GM04503 (cell line): ENCODE results near the gene GSTA3.
"Not testable (repeated sequence)": the region's sequence is repeated elsewhere in the genome, so short reads cannot be mapped to it uniquely, and the experiment has no call there.

Experiments used
- DNase-seq: peaks from one replicate; pipeline ENCODE4 v3.0.0-alpha.2; 2012; ENCODE audit warnings: low read depth

GSTA3 gene

GRCh38 chr6:52909531-52909930 is at the start of gene GSTA3:
Gene GSTA3 (minus strand): TSS chr6:52909698. CDS start chr6:52905834, 3,864 bp downstream.
- no peak for DNase-seq

DNA sequence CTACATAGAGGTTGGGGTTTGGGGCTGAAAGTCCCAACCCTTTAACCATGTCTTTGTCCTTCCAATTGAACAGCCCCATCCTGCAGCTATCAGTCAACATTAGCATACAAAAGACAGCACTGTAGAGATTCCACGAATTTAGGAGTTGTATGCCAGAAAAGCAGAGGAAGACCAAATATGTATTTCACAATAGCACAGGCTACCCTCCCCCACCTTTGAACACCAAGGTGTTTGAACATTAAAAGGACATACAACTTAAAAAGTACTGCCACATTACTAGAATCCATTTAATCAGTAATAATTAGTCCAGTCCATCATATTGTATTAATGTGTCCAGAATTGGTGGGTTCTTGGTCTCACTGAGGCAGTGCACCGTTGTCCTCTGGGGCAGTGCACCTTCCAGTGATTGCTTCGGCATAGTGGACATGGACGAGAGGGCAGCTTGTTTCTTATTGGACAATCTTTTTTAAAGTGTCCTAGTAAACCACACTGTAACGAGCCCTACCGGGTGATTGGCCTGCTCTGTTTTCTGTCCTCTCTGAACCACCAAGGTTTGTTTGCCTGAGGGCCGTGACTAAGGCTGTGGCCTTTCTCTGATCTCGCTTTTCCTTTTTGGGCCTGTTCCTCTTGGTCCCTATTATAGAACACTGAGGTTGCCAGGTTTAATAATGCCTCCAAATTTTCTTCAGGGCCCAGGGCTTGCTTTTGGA is 49.2 kb upstream of the GSTA3 start:
- no peak for DNase-seq

- DNase-seq = no peak
Measured at GRCh38 chr6:52955871-52956270, 46.4 kb upstream of the GSTA3 start.

DNA sequence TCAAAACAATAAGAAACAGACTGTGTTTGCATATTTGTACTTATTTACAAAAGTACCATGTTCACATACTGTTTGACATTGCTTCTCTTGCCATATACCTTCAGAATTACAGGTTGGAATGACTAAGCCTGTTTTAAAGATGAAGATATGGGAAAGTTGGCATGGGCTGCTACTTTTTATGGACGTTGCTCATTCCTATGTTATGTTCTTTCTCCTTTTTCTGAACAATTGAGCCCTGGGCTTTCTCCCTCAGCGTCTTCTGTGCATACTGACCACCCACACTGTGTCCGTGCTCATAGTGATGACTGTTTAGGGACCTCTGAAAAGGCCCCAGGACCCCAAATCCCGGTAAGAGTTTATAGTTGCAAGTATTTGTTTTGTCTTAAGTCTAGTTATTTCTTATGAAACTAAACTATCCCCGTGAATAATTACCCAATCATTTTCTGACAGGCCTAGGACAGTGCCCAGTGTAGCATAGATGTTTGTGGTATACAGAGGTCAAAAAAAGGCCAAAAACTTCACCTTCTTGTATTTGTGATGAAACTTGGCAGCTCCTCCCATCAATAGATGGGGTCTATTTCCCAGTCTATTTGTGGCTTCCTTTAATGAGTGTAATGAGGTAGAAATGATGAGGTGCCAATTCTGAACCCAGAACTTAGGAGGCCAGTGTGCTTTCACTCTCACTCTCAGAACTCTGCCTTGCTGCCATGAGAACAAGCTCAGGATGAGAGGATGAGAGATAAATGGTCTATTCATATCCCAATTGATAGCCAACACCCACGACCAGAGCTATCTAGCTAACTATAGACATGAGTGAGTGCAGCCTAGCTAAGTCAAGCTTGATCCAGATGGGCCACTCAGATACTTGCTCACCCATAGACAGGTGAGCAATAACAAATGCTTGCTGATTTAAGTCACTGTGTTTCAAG is 44.7 kb upstream of the GSTA3 start:
- no peak for DNase-seq

- DNase-seq = no peak
Measured at GRCh38 chr6:52946306-52946705, 36.8 kb upstream of the GSTA3 start.

- DNase-seq = not testable (repeated sequence)
Measured at GRCh38 chr6:52942821-52943220, 33.3 kb upstream of the GSTA3 start.

- no peak for DNase-seq
Measured at GRCh38 chr6:52942221-52942620, 32.7 kb upstream of the GSTA3 start.

DNA sequence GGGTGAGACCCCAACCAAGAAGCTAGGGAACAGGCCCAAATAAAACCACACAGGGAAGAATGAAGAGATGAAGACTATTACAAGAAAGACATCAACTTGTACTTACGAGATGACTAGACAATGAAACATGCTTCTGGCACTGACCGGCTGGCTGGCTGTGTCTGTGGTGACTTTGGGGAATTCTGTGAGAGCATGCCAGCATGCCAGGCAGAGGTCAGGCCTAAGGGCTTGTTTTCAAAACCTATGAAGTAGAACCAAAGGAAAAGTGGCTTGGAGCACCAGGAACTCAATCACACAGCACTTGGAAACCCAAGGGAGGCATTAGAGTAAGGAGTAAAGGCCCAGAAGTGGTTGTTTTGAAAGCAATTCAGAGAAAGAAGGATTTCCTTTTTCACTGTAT is 28.4 kb upstream of the GSTA3 start:
- no peak for DNase-seq

GRCh38 chr6:52933778-52934177 is 24.3 kb upstream of the GSTA3 start:
- no peak for DNase-seq

GRCh38 chr6:52931351-52931750 is 21.9 kb upstream of the GSTA3 start:
- no peak for DNase-seq

- DNase-seq = peak; percentile 80
Measured at GRCh38 chr6:52929321-52930164, 20.0 kb upstream of the GSTA3 start.

- no peak for DNase-seq
Measured at GRCh38 chr6:52927451-52927850, 18.0 kb upstream of the GSTA3 start.

- DNase-seq = no peak
Measured at GRCh38 chr6:52925919-52926792, 16.7 kb upstream of the GSTA3 start.

DNA sequence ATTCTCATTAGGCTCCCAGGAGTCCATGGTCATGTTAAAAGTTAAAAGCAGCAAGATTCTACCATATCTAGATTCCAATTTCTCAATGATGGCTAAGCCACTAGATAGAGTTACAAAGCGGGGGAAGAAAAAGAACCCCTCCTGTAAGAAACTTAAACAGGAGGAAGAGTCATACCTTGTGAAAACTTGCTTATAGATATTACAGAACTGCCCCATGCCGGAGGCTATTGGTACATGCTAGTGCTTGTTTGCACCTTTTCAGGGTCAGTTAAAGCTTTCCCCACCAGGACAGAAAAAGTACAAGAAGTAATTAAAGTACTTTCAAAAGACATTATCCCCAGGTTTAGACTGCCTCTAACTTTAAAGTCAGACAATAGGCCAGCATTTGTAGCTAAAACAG is 15.5 kb upstream of the GSTA3 start:
- no peak for DNase-seq

- not testable (repeated sequence) for DNase-seq
Measured at GRCh38 chr6:52923689-52924088, 14.2 kb upstream of the GSTA3 start.

GRCh38 chr6:52922161-52922560 is 12.7 kb upstream of the GSTA3 start:
- no peak for DNase-seq

- no peak for DNase-seq
Measured at GRCh38 chr6:52921743-52922142, 12.2 kb upstream of the GSTA3 start.

- DNase-seq = not testable (repeated sequence)
Measured at GRCh38 chr6:52919511-52919910, 10.0 kb upstream of the GSTA3 start.

GRCh38 chr6:52918771-52919170 is 9.3 kb upstream of the GSTA3 start:
- DNase-seq = not testable (repeated sequence)

DNA sequence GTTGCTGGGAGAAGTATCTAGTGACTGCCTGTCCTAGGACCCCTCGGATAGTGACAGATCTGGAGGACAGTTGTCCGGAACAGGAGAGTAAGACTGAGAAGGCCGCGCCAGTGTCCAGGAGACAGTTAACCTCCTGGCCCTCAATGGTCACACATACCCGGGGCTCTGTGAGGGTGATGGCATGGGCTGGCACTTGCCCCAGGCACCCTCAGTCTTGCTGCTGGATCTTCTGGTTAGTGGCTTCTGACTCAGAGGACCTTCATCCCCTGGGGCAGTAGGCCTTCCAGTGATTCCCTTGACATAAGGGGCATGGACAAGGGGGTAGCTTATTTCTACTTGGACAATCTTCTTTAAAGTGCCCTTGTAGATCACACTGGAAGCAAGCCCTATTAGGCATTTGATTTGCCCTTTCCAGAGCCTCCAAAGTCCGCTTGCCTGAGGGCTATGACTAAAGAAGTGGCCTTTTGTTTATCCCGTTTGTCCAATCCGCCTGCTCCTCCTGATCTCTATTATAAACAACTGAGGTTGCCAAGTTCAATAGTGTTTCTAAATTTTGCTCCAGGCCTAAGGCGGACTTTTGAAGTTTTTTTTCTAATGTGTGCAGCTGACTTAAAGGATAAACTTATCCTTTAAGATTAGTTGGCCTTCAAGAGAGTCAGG is 8.7 kb upstream of the GSTA3 start:
- peak; percentile 52 for DNase-seq

- DNase-seq = no peak
Measured at GRCh38 chr6:52914516-52914915, 5.0 kb upstream of the GSTA3 start.
